ENCODE data around the gene WEE1.

Gene WEE1

DNA sequence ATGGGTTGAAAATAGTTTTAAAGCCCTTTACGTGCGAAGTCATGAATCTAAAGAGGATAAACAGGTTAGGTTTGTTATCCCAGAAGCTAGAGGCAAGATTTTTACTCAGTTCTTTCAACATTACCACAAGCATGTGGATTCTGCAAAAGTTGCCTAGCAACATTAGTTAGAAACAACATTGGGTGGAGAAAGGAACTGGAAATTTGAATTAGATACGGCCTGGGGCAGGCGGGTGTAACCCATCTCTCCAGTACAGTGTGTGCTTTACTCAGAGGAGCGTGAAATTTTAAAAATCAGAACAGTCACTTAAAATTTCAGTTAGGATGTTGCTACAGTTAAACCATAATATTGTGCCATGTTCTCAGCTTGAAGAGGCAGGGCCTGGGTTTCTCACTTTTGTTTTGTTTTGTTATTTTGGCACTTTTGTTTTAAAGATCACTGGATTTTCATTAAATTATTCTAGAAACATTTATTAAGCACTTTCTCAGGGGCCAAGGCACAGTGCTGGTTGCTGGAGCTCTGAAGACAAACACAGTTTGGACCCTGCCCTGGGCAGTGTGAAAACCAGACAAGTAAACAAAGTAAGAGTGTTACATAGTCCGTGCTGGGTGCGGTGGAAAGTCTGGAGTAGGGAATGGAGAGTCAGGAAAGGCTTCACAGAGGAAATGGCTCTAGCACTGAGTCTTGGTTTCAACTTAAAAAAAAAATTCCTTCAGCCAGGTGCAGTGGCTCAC, 4.4 kb upstream of the WEE1 start:
- no peaks in the 10 kb centered on the region for H3K27me3 ChIP-seq (ENCODE audit: low read length)
- TF ChIP-seq, protein P1, sequence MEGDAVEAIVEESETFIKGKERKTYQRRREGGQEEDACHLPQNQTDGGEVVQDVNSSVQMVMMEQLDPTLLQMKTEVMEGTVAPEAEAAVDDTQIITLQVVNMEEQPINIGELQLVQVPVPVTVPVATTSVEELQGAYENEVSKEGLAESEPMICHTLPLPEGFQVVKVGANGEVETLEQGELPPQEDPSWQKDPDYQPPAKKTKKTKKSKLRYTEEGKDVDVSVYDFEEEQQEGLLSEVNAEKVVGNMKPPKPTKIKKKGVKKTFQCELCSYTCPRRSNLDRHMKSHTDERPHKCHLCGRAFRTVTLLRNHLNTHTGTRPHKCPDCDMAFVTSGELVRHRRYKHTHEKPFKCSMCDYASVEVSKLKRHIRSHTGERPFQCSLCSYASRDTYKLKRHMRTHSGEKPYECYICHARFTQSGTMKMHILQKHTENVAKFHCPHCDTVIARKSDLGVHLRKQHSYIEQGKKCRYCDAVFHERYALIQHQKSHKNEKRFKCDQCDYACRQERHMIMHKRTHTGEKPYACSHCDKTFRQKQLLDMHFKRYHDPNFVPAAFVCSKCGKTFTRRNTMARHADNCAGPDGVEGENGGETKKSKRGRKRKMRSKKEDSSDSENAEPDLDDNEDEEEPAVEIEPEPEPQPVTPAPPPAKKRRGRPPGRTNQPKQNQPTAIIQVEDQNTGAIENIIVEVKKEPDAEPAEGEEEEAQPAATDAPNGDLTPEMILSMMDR (IDR thresholded peaks at IDR 0.05; ENCODE audit: insufficient read depth, low read length, poor library complexity, severe bottlenecking): no peak
- no peak for TF ChIP-seq EZH2phosphoT487 (conservative IDR thresholded peaks at IDR 0.05; ENCODE audit: low read length)
- H3K9ac ChIP-seq (ENCODE audit: low read length): peak overlapping the region; percentile 19
- no peaks in the 10 kb centered on the region for H3K36me3 ChIP-seq (ENCODE audit: low read length)
- no peaks in the 10 kb centered on the region for H3K9me2 ChIP-seq (replicated peaks; ENCODE audit: insufficient read depth, low read length)
- H4K20me1 ChIP-seq (ENCODE audit: low read depth, low read length): no peaks in the 10 kb centered on the region
- peaks cover 11% of the 10 kb centered on the region for H3K79me2 ChIP-seq (ENCODE audit: insufficient read depth, low read length)
- peak overlapping the region; percentile 64 for H3K4me2 ChIP-seq (ENCODE audit: low read depth, low read length, poor library complexity, severe bottlenecking)
- H3K9me3 ChIP-seq (ENCODE audit: insufficient read depth, low read length): no peaks in the 10 kb centered on the region
- peak overlapping the region; percentile 2 for H3K4me3 ChIP-seq (ENCODE audit: insufficient read depth, low read length, poor library complexity, severe bottlenecking)
- H3F3A ChIP-seq (ENCODE audit: insufficient read depth): peaks cover 49% of the 10 kb centered on the region
- peak overlapping the region; percentile 8 for H2AFZ ChIP-seq (ENCODE audit: low read depth, low read length, severe bottlenecking)
- peak overlapping the region; percentile 66 for H3K27ac ChIP-seq (ENCODE audit: low read depth, low read length)

DNA sequence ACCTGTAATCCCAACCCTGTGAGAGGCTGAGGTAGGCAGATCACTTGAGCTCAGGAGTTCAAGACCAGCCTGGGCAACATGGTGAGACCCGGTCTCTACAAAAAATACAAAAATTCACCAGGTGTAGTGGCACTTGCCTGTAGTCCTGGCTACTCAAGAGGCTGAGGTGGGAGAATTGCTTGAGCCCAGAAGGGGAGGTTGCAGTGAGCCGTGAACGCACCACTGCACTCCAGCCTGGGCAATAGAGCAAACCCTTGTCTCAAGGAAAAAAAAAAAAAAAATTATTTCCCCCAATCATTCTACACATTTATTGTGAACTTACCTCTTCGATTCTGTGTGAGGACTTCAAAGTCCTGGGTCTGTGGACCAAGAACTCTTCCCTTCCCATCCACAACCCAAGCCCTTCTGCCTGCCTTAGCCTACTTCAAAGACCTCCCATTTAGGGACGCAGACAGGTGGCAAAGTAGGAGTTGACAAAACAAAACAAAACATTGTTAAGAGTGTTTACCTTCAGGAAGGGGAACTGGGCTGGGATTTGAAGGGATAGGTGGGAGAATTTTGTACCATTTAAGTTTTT, 3.8 kb upstream of the WEE1 start:
- Histone ChIP-seq H3K9me3 (ENCODE audit: insufficient read depth, low read length) (no peaks in the 10 kb centered on the region), H3K36me3 (ENCODE audit: low read length) (peaks cover 4% of the 10 kb centered on the region), H3K27me3 (ENCODE audit: low read length) (no peaks in the 10 kb centered on the region), H3K4me3 (ENCODE audit: insufficient read depth, low read length, poor library complexity, severe bottlenecking) (no peak overlapping the region), H2AFZ (ENCODE audit: low read depth, low read length, severe bottlenecking) (no peak overlapping the region), H3K9me2 (replicated peaks; ENCODE audit: insufficient read depth, low read length) (no peaks in the 10 kb centered on the region), H4K20me1 (ENCODE audit: low read depth, low read length) (no peaks in the 10 kb centered on the region), H3K9ac (ENCODE audit: low read length) (peak overlapping the region; percentile 99), H3K79me2 (ENCODE audit: insufficient read depth, low read length) (peaks cover 18% of the 10 kb centered on the region), H3K27ac (ENCODE audit: low read depth, low read length) (peak overlapping the region; percentile 66), H3K4me2 (ENCODE audit: low read depth, low read length, poor library complexity, severe bottlenecking) (peak overlapping the region; percentile 64), H3F3A (ENCODE audit: insufficient read depth) (peaks cover 49% of the 10 kb centered on the region)
- no peak for TF ChIP-seq EZH2phosphoT487 (conservative IDR thresholded peaks at IDR 0.05; ENCODE audit: low read length)
- TF ChIP-seq, protein P1 (IDR thresholded peaks at IDR 0.05; ENCODE audit: insufficient read depth, low read length, poor library complexity, severe bottlenecking): no peak

DNA sequence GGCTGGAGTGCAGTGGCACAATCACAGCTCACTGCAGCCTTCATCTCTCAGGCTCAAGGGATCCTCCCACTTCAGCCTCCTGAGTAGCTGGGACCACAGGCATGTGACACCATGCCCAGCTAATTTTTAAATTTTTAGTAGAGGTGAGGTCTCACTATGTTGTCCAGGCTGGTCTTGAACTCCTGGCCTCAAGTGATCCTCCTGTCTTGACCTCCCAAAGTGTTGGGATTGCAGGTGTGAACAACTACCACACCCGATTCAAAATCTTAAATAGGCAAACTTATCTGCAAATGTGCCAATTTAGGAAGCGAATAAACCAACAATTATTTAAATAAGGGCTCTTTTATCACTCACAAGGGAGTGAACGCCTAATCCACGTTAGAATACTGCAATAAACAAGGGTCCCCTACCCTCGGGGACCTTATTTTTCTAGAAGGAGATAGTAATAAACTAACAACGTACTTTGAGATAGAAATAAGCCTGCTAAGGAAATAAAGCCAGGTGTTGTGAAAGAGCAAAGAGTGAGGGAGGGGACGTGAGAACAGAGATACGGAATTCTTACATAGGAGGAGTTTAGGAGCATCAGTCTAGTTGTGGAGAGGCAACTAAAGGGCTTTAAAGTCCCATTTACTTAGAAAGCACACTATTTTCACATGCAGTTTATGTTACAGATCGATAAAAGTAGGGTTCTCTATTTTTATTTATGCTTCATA, 3.0 kb upstream of the WEE1 start:
- peak overlapping the region; percentile 67 for H3K4me3 ChIP-seq (ENCODE audit: insufficient read depth, low read length, poor library complexity, severe bottlenecking)
- H2AFZ ChIP-seq (ENCODE audit: low read depth, low read length, severe bottlenecking): peak overlapping the region; percentile 31
- H3K36me3 ChIP-seq (ENCODE audit: low read length): peaks cover 12% of the 10 kb centered on the region
- TF ChIP-seq, protein P1 (IDR thresholded peaks at IDR 0.05; ENCODE audit: insufficient read depth, low read length, poor library complexity, severe bottlenecking): no peak
- no peak for TF ChIP-seq EZH2phosphoT487 (conservative IDR thresholded peaks at IDR 0.05; ENCODE audit: low read length)
- H3K9ac ChIP-seq (ENCODE audit: low read length): peak overlapping the region; percentile 99
- no peaks in the 10 kb centered on the region for H4K20me1 ChIP-seq (ENCODE audit: low read depth, low read length)
- no peaks in the 10 kb centered on the region for H3K9me2 ChIP-seq (replicated peaks; ENCODE audit: insufficient read depth, low read length)
- no peaks in the 10 kb centered on the region for H3K27me3 ChIP-seq (ENCODE audit: low read length)
- peak overlapping the region; percentile 64 for H3K4me2 ChIP-seq (ENCODE audit: low read depth, low read length, poor library complexity, severe bottlenecking)
- peaks cover 26% of the 10 kb centered on the region for H3K79me2 ChIP-seq (ENCODE audit: insufficient read depth, low read length)
- H3F3A ChIP-seq (ENCODE audit: insufficient read depth): peaks cover 52% of the 10 kb centered on the region
- H3K9me3 ChIP-seq (ENCODE audit: insufficient read depth, low read length): no peaks in the 10 kb centered on the region
- H3K27ac ChIP-seq (ENCODE audit: low read depth, low read length): peak overlapping the region; percentile 85

Data from SU-DHL-6 (cell line).